Camera-type eye (tissue), 1 donor: Measurements from ENCODE around the gene TBC1D26. TPM values are rescaled to one million over a fixed set of nuclear protein-coding genes. Genes with fewer than 3 reads are reported as not detected.

Experiments used
- total RNA-seq: library from RNA; depleted of rRNA; stranded (reverse); fragments of >200 nt; gene quantifications from one replicate; pipeline ENCODE4 v1.2.3, GENCODE V29; 2014

TBC1D26 gene
- 2.9 TPM for total RNA-seq

DNA sequence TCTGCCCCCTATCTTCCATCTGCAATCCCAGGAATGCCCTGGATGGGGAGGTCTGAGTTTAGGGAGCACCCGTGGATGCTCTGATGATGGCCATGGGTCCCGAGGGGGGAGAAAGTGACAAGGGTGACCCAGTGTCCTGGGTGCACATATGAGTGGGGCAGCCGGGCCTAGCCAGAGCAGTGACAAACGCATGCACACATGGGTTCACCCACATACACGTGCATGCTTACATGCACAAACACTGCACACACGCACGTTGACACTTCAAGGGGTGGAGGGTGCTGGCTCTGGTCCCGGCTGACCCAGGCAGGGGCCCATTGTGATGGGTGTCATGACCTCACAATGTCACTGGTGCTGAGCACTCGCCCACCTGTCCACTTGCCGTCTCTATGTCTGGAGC is at the start of gene TBC1D26:
TBC1D26 (plus strand) TSS at position 384 of the 400 bp plus-strand sequence. CDS start 3,066 bp downstream, outside the sequence.

DNA sequence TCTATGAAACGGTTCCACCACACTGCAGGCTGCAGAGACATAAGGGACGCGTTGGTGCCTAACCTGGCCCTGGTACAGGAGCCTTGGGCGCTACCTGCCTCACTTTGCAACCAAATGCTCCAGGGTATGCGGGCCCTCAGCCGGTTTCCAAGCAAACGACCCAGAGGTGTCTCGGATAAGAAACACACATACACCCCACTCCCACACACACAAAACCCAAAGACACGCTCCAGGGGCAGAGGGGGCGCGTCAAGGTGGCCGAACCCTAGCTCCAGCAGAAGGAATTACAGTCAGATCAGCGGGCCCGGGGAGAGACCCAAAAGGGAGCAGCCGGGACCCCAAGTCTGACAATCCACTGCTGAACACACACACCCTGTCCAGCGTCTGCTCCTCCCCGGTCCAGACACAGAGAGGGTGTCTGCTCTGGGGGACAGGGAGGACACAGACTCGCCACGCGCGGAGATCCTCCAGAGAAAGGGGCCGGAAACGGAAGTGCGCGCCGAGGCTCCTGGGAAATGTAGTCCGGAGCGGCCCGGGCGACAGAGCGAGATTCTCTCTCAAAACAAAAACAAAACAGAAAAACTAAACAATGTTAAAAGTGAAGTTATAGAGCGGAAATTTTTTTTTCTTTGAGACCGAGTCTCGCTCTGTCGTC is 48.1 kb upstream of the TBC1D26 start, which contains the start of gene TRIM16:
TRIM16 (minus strand) TSS at position 488 of the 655 bp plus-strand sequence. CDS start 32,702 bp downstream, outside the sequence.

DNA sequence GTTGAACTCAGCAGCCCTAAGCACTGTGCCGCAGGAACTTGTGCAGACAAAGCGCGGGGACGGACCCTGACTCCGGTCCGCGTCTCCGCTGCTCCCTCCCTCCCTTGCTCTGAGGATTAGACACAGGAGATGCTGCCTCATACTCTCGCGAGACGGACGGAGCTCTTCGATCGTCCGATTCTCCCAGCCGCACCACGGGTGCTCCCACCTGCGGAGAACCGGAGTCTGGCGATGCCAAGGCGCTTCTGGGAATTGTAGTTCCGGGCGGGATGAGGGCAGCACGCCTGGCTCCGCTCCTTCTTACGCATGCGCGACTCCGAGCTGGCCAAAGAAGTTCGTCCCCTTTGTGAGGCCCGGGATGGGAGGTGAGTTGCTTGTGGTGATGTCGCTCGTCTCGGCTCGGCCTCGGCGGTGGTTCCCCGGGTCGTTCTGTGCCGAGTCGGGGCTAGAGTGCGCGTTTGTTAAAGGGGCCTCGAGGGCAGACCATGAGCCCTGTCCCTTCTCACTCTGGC is 32.6 kb upstream of the TBC1D26 start, which contains the start of gene ZNF286A:
ZNF286A (plus strand) TSS at position 340 of the 512 bp plus-strand sequence. CDS start 578 bp downstream, outside the sequence.

Other genes starting within 250 kb of the TBC1D26 start
- gene TVP23C, start 168.8 kb upstream of the TBC1D26 start, total RNA-seq, result 47.6 TPM
- gene FBXW10B, start 112.6 kb upstream of the TBC1D26 start, total RNA-seq, result 1.5 TPM
- 44.8 TPM for gene TRIM16, start 48.0 kb upstream of the TBC1D26 start, total RNA-seq
- 98.1 TPM for gene ZNF286A, start 32.5 kb upstream of the TBC1D26 start, total RNA-seq
- gene ADORA2B, start 212.8 kb downstream of the TBC1D26 start, total RNA-seq, result 13.1 TPM